ENCODE data around the gene IKZF1. TPM values are rescaled to one million over a fixed set of nuclear protein-coding genes. Genes with fewer than 3 reads are reported as not detected.

IKZF1 gene
- total and polyA plus RNA-seq, 10 donors = 36.4 to 389 (median 231) TPM

DNA sequence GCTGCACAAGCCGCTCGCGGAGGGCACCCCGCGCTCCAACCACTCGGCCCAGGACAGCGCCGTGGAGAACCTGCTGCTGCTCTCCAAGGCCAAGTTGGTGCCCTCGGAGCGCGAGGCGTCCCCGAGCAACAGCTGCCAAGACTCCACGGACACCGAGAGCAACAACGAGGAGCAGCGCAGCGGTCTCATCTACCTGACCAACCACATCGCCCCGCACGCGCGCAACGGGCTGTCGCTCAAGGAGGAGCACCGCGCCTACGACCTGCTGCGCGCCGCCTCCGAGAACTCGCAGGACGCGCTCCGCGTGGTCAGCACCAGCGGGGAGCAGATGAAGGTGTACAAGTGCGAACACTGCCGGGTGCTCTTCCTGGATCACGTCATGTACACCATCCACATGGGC is 95.6 kb downstream of the IKZF1 start:
- 61 to 92% (median 77%) methylated on average over 28 to 41 of the region's 41 CpGs for WGBS, 5 donors
- no peak overlapping the region for H3K4me3 ChIP-seq
- peaks cover 0 to 17% (median 0%) of the 10 kb centered on the region in 7 donors for H3K27me3 ChIP-seq (replicated peaks in 1 of 7)
- H3K27ac ChIP-seq = peak overlapping the region in 1 of 8 donors; percentile 56
- H3K4me1 ChIP-seq = peaks cover 23 to 93% (median 41%) of the 10 kb centered on the region in 6 donors
- H3K36me3 ChIP-seq = peaks cover 0 to 86% (median 37%) of the 10 kb centered on the region in 6 donors
- no peaks in the 10 kb centered on the region for H3K9me3 ChIP-seq
- DNase-seq = no peak
- TF ChIP-seq POLR2AphosphoS5 (IDR thresholded peaks at IDR 0.05) = peak; percentile 54 to 84 (median 55)
- TF ChIP-seq CTCF (IDR thresholded peaks at IDR 0.05 in 8 of 11, conservative IDR thresholded peaks at IDR 0.05 in 3 of 11) = no peak
- no peak for TF ChIP-seq POLR2A (IDR thresholded peaks at IDR 0.05)
- intact Hi-C loops (cut with DNase I; ENCODE audit: low total_unique reads) = no loop called here

DNA sequence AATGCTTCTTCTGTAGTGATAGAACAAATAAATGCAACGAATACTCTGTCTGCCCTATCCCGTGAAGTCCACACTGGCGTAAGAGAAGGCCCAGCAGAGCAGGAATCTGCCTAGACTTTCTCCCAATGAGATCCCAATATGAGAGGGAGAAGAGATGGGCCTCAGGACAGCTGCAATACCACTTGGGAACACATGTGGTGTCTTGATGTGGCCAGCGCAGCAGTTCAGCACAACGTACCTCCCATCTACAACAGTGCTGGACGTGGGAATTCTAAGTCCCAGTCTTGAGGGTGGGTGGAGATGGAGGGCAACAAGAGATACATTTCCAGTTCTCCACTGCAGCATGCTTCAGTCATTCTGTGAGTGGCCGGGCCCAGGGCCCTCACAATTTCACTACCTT is 99.9 kb downstream of the IKZF1 start:
- H3K4me1 ChIP-seq = peaks cover 16 to 96% (median 51%) of the 10 kb centered on the region in 6 donors
- TF ChIP-seq POLR2A (IDR thresholded peaks at IDR 0.05) (no peak), POLR2AphosphoS5 (IDR thresholded peaks at IDR 0.05) (peak in 1 of 3 donors; percentile 54)
- H3K4me3 ChIP-seq = no peak overlapping the region
- no peaks in the 10 kb centered on the region for H3K9me3 ChIP-seq
- peaks cover 0 to 58% (median 36%) of the 10 kb centered on the region in 6 donors for H3K36me3 ChIP-seq
- intact Hi-C loops (cut with DNase I; ENCODE audit: low total_unique reads) = no loop called here
- no peak for DNase-seq
- WGBS, 5 donors = 76 to 86% (median 79%) methylated on average over 7 of the region's 7 CpGs
- H3K27me3 ChIP-seq (replicated peaks in 1 of 7) = peaks cover 0 to 17% (median 0%) of the 10 kb centered on the region in 7 donors
- peak overlapping the region in 7 of 8 donors; percentile 31 to 89 (median 74) for H3K27ac ChIP-seq

GRCh38 chr7:50405221-50405620 is 100.7 kb downstream of the IKZF1 start:
- 45 to 64% (median 49%) methylated on average over 7 of the region's 7 CpGs for WGBS, 5 donors
- no peak for DNase-seq
- TF ChIP-seq POLR2AphosphoS5 (IDR thresholded peaks at IDR 0.05) (peak in 1 of 3 donors; percentile 46), CTCF (IDR thresholded peaks at IDR 0.05 in 8 of 11, conservative IDR thresholded peaks at IDR 0.05 in 3 of 11) (no peak)
- Histone ChIP-seq H3K4me1 (peaks cover 16 to 100% (median 60%) of the 10 kb centered on the region in 6 donors), H3K36me3 (peaks cover 0 to 49% (median 28%) of the 10 kb centered on the region in 6 donors), H3K27me3 (replicated peaks in 1 of 7) (peaks cover 0 to 9% (median 0%) of the 10 kb centered on the region in 7 donors), H3K9me3 (no peaks in the 10 kb centered on the region), H3K4me3 (no peak overlapping the region), H3K27ac (peak overlapping the region in 7 of 8 donors; percentile 27 to 89 (median 74))
- intact Hi-C loops (cut with DNase I; ENCODE audit: low total_unique reads) = no loop called here

GRCh38 chr7:50406935-50407334 is 102.4 kb downstream of the IKZF1 start:
- no peak overlapping the region for H3K4me3 ChIP-seq
- whole genome bisulfite sequencing, 5 donors = 66 to 79% (median 72%) methylated on average over 4 to 5 of the region's 5 CpGs
- no peaks in the 10 kb centered on the region for H3K27me3 ChIP-seq (replicated peaks in 1 of 7)
- no peaks in the 10 kb centered on the region for H3K9me3 ChIP-seq
- intact Hi-C loops (cut with DNase I; ENCODE audit: low total_unique reads) = no loop called here
- DNase-seq = no peak
- TF ChIP-seq CTCF (IDR thresholded peaks at IDR 0.05 in 8 of 11, conservative IDR thresholded peaks at IDR 0.05 in 3 of 11) (no peak), POLR2AphosphoS5 (IDR thresholded peaks at IDR 0.05) (peak in 1 of 3 donors; percentile 16), POLR2A (IDR thresholded peaks at IDR 0.05) (no peak)
- peaks cover 0 to 32% (median 11%) of the 10 kb centered on the region in 6 donors for H3K36me3 ChIP-seq
- H3K4me1 ChIP-seq = peaks cover 21 to 100% (median 77%) of the 10 kb centered on the region in 6 donors
- H3K27ac ChIP-seq = peak overlapping the region in 6 of 8 donors; percentile 27 to 89 (median 78)
